Breast epithelium (tissue), 3 donors: ENCODE measurements around the gene TOGARAM1.

ENCODE experiments used
- POLR2A ChIP-seq: fragments of 450-650 bp; IDR thresholded peaks from one replicate; pipeline ENCODE4 v1.6.1; 2016; ENCODE audit warnings: antibody characterized with exemption, mild to moderate bottlenecking, moderate library complexity
- POLR2AphosphoS5 ChIP-seq, 3 donors: sonication (generic); formaldehyde crosslinking; IDR thresholded peaks; one replicate each; pipeline ENCODE4 v1.6.1; 2017; ENCODE audit warnings: antibody characterized with exemption in 3 of 3
- TF ChIP-seq, protein P1 (sequence below), 3 donors: fragments of 450-650 bp; IDR thresholded peaks; one replicate each; pipeline ENCODE4 v1.5.1; 2016 to 2017; ENCODE audit warnings: antibody characterized with exemption in 3 of 3, mild to moderate bottlenecking in 3 of 3, moderate library complexity in 3 of 3

DNA sequence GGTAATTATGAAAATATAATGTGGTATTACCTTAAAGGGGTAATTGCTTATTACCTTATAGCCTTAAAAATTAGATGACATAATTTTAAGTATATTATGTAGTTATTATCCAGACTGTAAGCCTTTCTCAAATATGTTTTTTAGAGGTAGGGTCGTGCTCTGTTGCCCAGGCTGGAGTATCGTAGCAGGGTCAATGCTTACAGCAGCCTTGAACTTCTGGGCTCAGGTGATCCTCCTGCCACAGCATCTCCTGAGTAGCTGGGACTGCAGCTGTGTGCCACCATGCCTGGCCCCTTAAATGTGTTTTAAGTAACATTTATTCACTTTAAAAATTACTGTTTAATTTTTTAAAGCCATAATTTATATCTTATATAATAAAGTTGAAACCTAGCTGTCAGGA lies 132.3 kb downstream of the TOGARAM1 start:
- TF ChIP-seq POLR2AphosphoS5 (IDR thresholded peaks at IDR 0.05) (no peak), POLR2A (no peak)
- TF ChIP-seq, protein P1, sequence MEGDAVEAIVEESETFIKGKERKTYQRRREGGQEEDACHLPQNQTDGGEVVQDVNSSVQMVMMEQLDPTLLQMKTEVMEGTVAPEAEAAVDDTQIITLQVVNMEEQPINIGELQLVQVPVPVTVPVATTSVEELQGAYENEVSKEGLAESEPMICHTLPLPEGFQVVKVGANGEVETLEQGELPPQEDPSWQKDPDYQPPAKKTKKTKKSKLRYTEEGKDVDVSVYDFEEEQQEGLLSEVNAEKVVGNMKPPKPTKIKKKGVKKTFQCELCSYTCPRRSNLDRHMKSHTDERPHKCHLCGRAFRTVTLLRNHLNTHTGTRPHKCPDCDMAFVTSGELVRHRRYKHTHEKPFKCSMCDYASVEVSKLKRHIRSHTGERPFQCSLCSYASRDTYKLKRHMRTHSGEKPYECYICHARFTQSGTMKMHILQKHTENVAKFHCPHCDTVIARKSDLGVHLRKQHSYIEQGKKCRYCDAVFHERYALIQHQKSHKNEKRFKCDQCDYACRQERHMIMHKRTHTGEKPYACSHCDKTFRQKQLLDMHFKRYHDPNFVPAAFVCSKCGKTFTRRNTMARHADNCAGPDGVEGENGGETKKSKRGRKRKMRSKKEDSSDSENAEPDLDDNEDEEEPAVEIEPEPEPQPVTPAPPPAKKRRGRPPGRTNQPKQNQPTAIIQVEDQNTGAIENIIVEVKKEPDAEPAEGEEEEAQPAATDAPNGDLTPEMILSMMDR (IDR thresholded peaks at IDR 0.05), result no peak
